BE2C (cell line): ENCODE results near the gene PRR19.

Source experiments
- DNase-seq: peaks from one replicate; pipeline ENCODE4 v3.0.0-alpha.2; 2020
- H3K27me3 ChIP-seq: fragments of 250-450 bp; sonication (Bioruptor Pico); 2 replicates; pipeline ENCODE4 v1.5.1; 2020; ENCODE audit warnings: mild to moderate bottlenecking
- H3K36me3 ChIP-seq: fragments of 250-450 bp; sonication (Bioruptor Pico); 2 replicates; pipeline ENCODE4 v1.5.1; 2020; ENCODE audit warnings: mild to moderate bottlenecking
- H3K4me1 ChIP-seq: fragments of 250-450 bp; sonication (Bioruptor Pico); 2 replicates; pipeline ENCODE4 v1.5.1; 2020
- H3K4me3 ChIP-seq: 2 replicates; pipeline ENCODE4 v1.5.1; 2011; ENCODE audit warnings: low read depth, low read length
- H3K9me3 ChIP-seq: fragments of 250-450 bp; sonication (Bioruptor Pico); 2 replicates; pipeline ENCODE4 v1.5.1; 2020
- CTCF ChIP-seq: IDR thresholded peaks from 2 replicates; pipeline ENCODE4 v1.5.1; 2012; ENCODE audit warnings: mild to moderate bottlenecking, low read depth, low read length

The PRR19 gene

DNA sequence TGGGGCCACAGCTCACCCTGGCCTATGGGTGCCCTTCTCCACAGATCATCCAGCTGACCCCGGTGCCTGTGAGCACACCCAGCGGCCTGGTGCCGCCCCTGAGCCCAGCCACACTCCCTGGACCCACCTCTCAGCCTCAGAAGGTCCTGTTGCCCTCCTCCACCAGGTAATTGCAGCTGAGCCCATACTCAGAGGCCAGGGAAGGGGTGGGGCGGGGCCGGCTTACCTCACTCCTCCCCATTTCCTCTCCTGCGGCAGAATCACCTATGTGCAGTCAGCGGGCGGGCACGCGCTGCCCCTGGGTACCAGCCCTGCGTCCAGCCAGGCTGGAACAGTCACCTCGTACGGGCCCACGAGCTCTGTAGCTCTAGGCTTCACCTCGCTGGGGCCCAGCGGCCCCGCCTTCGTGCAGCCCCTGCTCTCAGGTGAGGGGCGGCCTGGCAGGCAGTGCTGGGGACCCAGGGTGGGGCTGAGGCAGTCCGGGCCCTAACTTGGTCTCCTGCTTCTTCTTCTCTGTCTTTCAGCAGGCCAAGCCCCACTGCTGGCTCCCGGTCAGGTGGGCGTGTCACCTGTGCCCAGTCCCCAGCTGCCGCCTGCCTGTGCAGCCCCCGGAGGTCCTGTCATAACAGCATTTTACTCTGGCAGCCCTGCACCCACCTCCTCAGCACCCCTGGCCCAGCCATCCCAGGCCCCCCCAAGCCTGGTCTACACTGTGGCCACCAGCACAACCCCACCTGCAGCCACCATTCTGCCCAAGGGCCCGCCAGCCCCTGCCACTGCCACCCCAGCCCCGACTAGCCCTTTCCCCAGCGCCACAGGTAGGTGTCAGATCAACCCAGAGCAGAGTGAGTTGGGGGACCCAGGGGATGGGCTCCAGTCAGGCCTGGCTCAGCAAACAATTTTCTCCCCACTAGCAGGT, 9.6 kb upstream of the PRR19 start:
- Histone ChIP-seq H3K4me1 (0 out of 2 replicates have a peak, but pooled peaks cover 2% of the 10 kb centered on the region), H3K4me3 (no peak overlapping the region), H3K27me3 (no peaks in the 10 kb centered on the region), H3K9me3 (no peaks in the 10 kb centered on the region), H3K36me3 (peaks cover 81% of the 10 kb centered on the region)
- DNase-seq = no peak
- no peak for TF ChIP-seq CTCF

GRCh38 chr19:42292963-42293362, 9.0 kb upstream of the PRR19 start:
- H3K36me3 ChIP-seq = peaks cover 74% of the 10 kb centered on the region
- DNase-seq = no peak
- no peaks in the 10 kb centered on the region for H3K9me3 ChIP-seq
- H3K4me1 ChIP-seq = no peaks in the 10 kb centered on the region
- no peak overlapping the region for H3K4me3 ChIP-seq
- H3K27me3 ChIP-seq = no peaks in the 10 kb centered on the region
- no peak for TF ChIP-seq CTCF

- peaks cover 69% of the 10 kb centered on the region for H3K36me3 ChIP-seq
These were observed 8.4 kb upstream of the PRR19 start for GRCh38 chr19:42293540-42293939.

DNA sequence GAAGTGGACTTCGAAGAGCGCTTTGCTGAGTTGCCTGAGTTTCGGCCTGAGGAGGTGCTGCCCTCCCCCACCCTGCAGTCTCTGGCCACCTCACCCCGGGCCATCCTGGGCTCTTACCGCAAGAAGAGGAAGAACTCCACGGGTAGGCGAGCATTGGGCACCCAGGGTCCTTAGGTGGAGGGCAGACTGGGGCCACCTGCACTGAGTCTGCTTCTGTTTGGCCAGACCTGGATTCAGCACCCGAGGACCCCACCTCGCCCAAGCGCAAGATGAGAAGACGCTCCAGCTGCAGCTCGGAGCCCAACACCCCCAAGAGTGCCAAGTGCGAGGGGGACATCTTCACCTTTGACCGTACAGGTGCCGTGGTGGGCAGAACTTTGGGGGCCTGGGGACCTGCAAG, 8.0 kb upstream of the PRR19 start:
- no peaks in the 10 kb centered on the region for H3K9me3 ChIP-seq
- H3K27me3 ChIP-seq = no peaks in the 10 kb centered on the region
- DNase-seq = no peak
- H3K4me3 ChIP-seq = no peak overlapping the region
- no peaks in the 10 kb centered on the region for H3K4me1 ChIP-seq
- H3K36me3 ChIP-seq = peaks cover 66% of the 10 kb centered on the region
- no peak for TF ChIP-seq CTCF

More at GRCh38 chr19:42293540-42293939, 8.4 kb upstream of the PRR19 start:
- Histone ChIP-seq H3K4me1 (no peaks in the 10 kb centered on the region), H3K4me3 (no peak overlapping the region), H3K27me3 (no peaks in the 10 kb centered on the region), H3K9me3 (no peaks in the 10 kb centered on the region)
- TF ChIP-seq CTCF = no peak
- no peak for DNase-seq

- Histone ChIP-seq H3K4me3 (no peak overlapping the region), H3K27me3 (no peaks in the 10 kb centered on the region), H3K4me1 (no peaks in the 10 kb centered on the region), H3K36me3 (peaks cover 59% of the 10 kb centered on the region), H3K9me3 (no peaks in the 10 kb centered on the region)
- no peak for TF ChIP-seq CTCF
- DNase-seq = no peak
These were observed 7.3 kb upstream of the PRR19 start for GRCh38 chr19:42294471-42295137.

- TF ChIP-seq CTCF = no peak
- no peaks in the 10 kb centered on the region for H3K27me3 ChIP-seq
- H3K4me3 ChIP-seq = no peak overlapping the region
- no peak for DNase-seq
- H3K9me3 ChIP-seq = no peaks in the 10 kb centered on the region
- H3K36me3 ChIP-seq = peaks cover 52% of the 10 kb centered on the region
- H3K4me1 ChIP-seq = no peaks in the 10 kb centered on the region
These were observed 6.6 kb upstream of the PRR19 start for GRCh38 chr19:42295342-42295741.
